GM18508 (cell line): ENCODE measurements around the gene FOS.

Experiments used
- ATAC-seq: cut with Tn5 transposase; IDR thresholded peaks from one replicate; pipeline ENCODE4 v1.9.1; 2021; ENCODE audit warnings: moderate number of reproducible peaks; ENCODE audit not compliant: insufficient read depth, unreplicated experiment

The FOS gene

GRCh38 chr14:75249251-75249957 lies 29.2 kb upstream of the FOS start:
- ATAC-seq, result peak; percentile 63

GRCh38 chr14:75249958-75250336 lies 28.7 kb upstream of the FOS start:
- no peak for ATAC-seq

GRCh38 chr14:75250800-75251199 lies 27.8 kb upstream of the FOS start:
- no peak for ATAC-seq

- ATAC-seq, result no peak
Measured at GRCh38 chr14:75252254-75252837, 26.3 kb upstream of the FOS start.

GRCh38 chr14:75254381-75254822 lies 24.2 kb upstream of the FOS start:
- ATAC-seq, result no peak

- ATAC-seq, result no peak
Measured at GRCh38 chr14:75254901-75255584, 23.6 kb upstream of the FOS start.

GRCh38 chr14:75258079-75258802 lies 20.4 kb upstream of the FOS start:
- no peak for ATAC-seq

GRCh38 chr14:75258803-75259509 lies 19.7 kb upstream of the FOS start:
- peak; percentile 90 for ATAC-seq

GRCh38 chr14:75259510-75259855 lies 19.1 kb upstream of the FOS start:
- no peak for ATAC-seq

GRCh38 chr14:75260025-75260763 lies 18.4 kb upstream of the FOS start:
- no peak for ATAC-seq

- no peak for ATAC-seq
Measured at GRCh38 chr14:75261820-75262219, 16.8 kb upstream of the FOS start.

GRCh38 chr14:75262641-75263040 lies 16.0 kb upstream of the FOS start:
- no peak for ATAC-seq

GRCh38 chr14:75264036-75264435 lies 14.6 kb upstream of the FOS start:
- ATAC-seq, result no peak

- ATAC-seq, result no peak
Measured at GRCh38 chr14:75267141-75267721, 11.4 kb upstream of the FOS start.

- no peak for ATAC-seq
Measured at GRCh38 chr14:75268633-75269550, 9.7 kb upstream of the FOS start.

GRCh38 chr14:75271514-75271913 lies 7.1 kb upstream of the FOS start:
- ATAC-seq, result no peak

GRCh38 chr14:75273272-75274049 lies 5.2 kb upstream of the FOS start:
- ATAC-seq, result no peak
